ENCODE data around the gene PPFIA4. TPM values are rescaled to one million over a fixed set of nuclear protein-coding genes. Genes with fewer than 3 reads are reported as not detected.
"Not testable (repeated sequence)": the region's sequence is repeated elsewhere in the genome, so short reads cannot be mapped to it uniquely, and the experiment has no call there.

Gene PPFIA4
- total RNA-seq, 1 experiment from 2014 or later = 3.0 TPM

DNA sequence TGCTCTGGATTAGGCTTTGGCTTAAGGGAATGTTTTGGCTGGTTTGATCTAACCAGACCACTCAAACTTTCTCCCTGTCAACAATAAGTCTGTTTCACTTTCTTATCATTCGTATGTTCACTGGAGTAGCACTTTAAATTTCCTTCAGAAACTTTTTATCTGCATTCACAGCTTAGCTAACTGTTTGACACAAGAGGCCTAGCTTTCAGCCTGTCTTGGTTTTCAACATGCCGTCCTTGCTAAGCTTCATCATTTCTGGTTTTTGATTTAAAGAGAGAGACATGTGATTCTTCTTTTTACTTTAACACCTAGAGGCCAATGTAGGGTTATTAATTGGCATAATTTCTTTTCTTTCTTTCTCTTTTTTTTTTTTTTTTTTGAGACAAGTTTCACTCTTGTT lies 44.4 kb upstream of the PPFIA4 start:
- no TSS peak for BruUV-seq (replicated peaks)
- no peak overlapping the region for H3K27ac ChIP-seq (ENCODE audit: low read depth, low read length, poor library complexity, severe bottlenecking)
- intact Hi-C loops (cut with micrococcal nuclease; ENCODE audit: unreplicated experiment) = no loop called here
- no peaks in the 10 kb centered on the region for H3K4me1 ChIP-seq (ENCODE audit: insufficient read depth, low read length, poor library complexity, severe bottlenecking)
- no peaks in the 10 kb centered on the region for H3K9me3 ChIP-seq (ENCODE audit: low read depth, low read length, poor library complexity, severe bottlenecking)
- no peak for TF ChIP-seq EZH2 (IDR thresholded peaks at IDR 0.05; ENCODE audit: borderline replicate concordance, low read depth, low read length, poor library complexity, severe bottlenecking)
- TF ChIP-seq, protein P1, sequence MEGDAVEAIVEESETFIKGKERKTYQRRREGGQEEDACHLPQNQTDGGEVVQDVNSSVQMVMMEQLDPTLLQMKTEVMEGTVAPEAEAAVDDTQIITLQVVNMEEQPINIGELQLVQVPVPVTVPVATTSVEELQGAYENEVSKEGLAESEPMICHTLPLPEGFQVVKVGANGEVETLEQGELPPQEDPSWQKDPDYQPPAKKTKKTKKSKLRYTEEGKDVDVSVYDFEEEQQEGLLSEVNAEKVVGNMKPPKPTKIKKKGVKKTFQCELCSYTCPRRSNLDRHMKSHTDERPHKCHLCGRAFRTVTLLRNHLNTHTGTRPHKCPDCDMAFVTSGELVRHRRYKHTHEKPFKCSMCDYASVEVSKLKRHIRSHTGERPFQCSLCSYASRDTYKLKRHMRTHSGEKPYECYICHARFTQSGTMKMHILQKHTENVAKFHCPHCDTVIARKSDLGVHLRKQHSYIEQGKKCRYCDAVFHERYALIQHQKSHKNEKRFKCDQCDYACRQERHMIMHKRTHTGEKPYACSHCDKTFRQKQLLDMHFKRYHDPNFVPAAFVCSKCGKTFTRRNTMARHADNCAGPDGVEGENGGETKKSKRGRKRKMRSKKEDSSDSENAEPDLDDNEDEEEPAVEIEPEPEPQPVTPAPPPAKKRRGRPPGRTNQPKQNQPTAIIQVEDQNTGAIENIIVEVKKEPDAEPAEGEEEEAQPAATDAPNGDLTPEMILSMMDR (conservative IDR thresholded peaks at IDR 0.05; ENCODE audit: low read depth, low read length) = no peak
- peaks cover 5% of the 10 kb centered on the region for H3K27me3 ChIP-seq (replicated peaks; ENCODE audit: insufficient read depth, low read depth, low read length, poor library complexity)
- no peak for DNase-seq (ENCODE audit: low spot score)
- ChIA-PET CTCF (interaction anchor here (0.7 kb wide), 1 partner anchor 280 kb away, joined by 5 read pairs; no protein-coding TSS in a partner anchor), POLR2A (ENCODE audit: low non-redundant PET) (no interaction called here)
- H3K36me3 ChIP-seq (ENCODE audit: insufficient read depth, low read length, poor library complexity, severe bottlenecking) = no peaks in the 10 kb centered on the region
- H3K4me3 ChIP-seq (ENCODE audit: low read depth, low read length, poor library complexity, severe bottlenecking) = no peak overlapping the region

DNA sequence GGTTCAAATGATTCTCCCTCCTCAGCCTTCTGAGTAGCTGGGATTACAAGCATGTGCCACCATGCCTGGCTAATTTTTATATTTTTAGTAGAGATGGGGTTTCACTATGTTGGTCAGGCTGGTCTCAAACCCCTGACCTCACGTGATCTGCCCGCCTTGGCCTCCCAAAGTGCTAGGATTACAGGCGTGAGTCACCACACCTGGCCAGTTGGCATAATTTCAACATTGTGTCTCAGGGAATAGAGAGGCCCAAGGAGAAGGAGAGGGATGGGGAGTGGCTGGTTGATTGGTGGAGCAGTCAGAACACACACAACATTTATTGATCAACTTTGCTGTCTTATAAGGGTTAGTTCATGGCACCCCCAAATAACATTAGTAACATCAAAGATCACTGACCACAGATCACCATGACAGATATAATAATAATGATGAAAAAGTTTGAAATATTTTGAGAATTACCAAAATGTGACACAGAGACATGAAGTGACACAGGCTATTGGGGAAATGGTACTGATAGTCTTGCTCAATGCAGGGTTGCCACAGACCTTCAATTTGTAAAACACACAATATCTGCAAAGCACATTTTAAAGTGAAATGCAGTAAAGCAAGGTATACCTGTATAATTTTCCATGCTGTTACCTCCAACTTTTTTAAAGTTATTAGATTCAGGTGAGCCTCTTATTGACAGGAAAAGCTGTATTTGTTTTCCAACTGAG lies 43.4 kb upstream of the PPFIA4 start:
- CTCF ChIA-PET = no interaction called here
- Histone ChIP-seq H3K27ac (ENCODE audit: low read depth, low read length, poor library complexity, severe bottlenecking) (no peak overlapping the region), H3K4me3 (ENCODE audit: low read depth, low read length, poor library complexity, severe bottlenecking) (no peak overlapping the region), H3K36me3 (ENCODE audit: insufficient read depth, low read length, poor library complexity, severe bottlenecking) (no peaks in the 10 kb centered on the region), H3K4me1 (ENCODE audit: insufficient read depth, low read length, poor library complexity, severe bottlenecking) (no peaks in the 10 kb centered on the region), H3K9me3 (ENCODE audit: low read depth, low read length, poor library complexity, severe bottlenecking) (no peaks in the 10 kb centered on the region), H3K27me3 (replicated peaks; ENCODE audit: insufficient read depth, low read depth, low read length, poor library complexity) (peaks cover 5% of the 10 kb centered on the region)
- no peak for DNase-seq (ENCODE audit: low spot score)
- TF ChIP-seq, protein P1 (conservative IDR thresholded peaks at IDR 0.05; ENCODE audit: low read depth, low read length) = no peak
- TF ChIP-seq EZH2 (IDR thresholded peaks at IDR 0.05; ENCODE audit: borderline replicate concordance, low read depth, low read length, poor library complexity, severe bottlenecking) = no peak
- BruUV-seq (replicated peaks) = no TSS peak
- POLR2A ChIA-PET (ENCODE audit: low non-redundant PET) = no interaction called here
- intact Hi-C loops (cut with micrococcal nuclease; ENCODE audit: unreplicated experiment) = no loop called here

DNA sequence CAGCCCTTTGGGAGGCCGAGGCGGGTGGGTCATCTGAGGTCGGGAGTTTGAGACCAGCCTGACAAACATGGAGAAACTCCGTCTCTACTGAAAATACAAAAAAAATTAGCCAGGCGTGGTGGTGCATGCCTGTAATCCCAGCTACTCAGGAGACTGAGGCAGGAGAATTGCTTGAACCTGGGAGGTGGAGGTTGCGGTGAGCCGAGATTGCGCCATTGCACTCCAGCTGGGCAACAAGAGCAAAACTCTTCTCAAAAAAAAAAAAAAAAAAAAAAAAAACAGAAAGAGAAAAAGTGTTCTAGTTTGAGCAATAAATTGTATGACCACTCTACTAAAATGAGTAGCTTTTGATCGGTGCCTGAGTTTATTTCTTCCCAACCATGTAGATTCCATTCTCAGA lies 40.2 kb upstream of the PPFIA4 start:
- DNase-seq (ENCODE audit: low spot score); intact Hi-C loops (cut with micrococcal nuclease; ENCODE audit: unreplicated experiment); BruUV-seq (replicated peaks); H3K4me1 ChIP-seq (ENCODE audit: insufficient read depth, low read length, poor library complexity, severe bottlenecking); H3K4me3 ChIP-seq (ENCODE audit: low read depth, low read length, poor library complexity, severe bottlenecking); POLR2A ChIA-PET (ENCODE audit: low non-redundant PET); H3K27ac ChIP-seq (ENCODE audit: low read depth, low read length, poor library complexity, severe bottlenecking); H3K9me3 ChIP-seq (ENCODE audit: low read depth, low read length, poor library complexity, severe bottlenecking); H3K27me3 ChIP-seq (replicated peaks; ENCODE audit: insufficient read depth, low read depth, low read length, poor library complexity); CTCF ChIA-PET; H3K36me3 ChIP-seq (ENCODE audit: insufficient read depth, low read length, poor library complexity, severe bottlenecking): not testable (repeated sequence)

DNA sequence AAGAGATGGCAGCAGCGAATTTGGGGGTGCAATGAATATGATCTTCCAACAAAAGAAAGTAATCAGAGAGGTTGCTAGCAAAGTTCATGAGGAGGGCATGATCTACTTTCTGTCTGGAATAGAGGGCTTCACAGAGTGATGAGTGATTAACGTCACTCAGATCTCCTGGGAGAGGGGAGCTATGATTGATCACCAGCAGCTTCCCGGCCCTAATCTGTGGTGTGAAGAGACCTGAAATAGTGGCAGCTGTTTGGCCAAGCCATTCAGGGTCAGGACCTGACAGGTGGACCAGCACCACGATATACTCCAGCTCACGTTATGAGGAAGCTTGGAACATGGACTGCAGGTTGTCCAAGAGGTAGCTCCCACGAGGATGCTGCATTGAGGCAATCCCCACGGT lies 39.0 kb upstream of the PPFIA4 start:
- DNase-seq (ENCODE audit: low spot score) = no peak
- Histone ChIP-seq H3K36me3 (ENCODE audit: insufficient read depth, low read length, poor library complexity, severe bottlenecking) (no peaks in the 10 kb centered on the region), H3K9me3 (ENCODE audit: low read depth, low read length, poor library complexity, severe bottlenecking) (no peaks in the 10 kb centered on the region), H3K4me3 (ENCODE audit: low read depth, low read length, poor library complexity, severe bottlenecking) (no peak overlapping the region), H3K27ac (ENCODE audit: low read depth, low read length, poor library complexity, severe bottlenecking) (no peak overlapping the region), H3K27me3 (replicated peaks; ENCODE audit: insufficient read depth, low read depth, low read length, poor library complexity) (peaks cover 16% of the 10 kb centered on the region), H3K4me1 (ENCODE audit: insufficient read depth, low read length, poor library complexity, severe bottlenecking) (no peaks in the 10 kb centered on the region)
- intact Hi-C loops (cut with micrococcal nuclease; ENCODE audit: unreplicated experiment) = no loop called here
- POLR2A ChIA-PET (ENCODE audit: low non-redundant PET) = no interaction called here
- CTCF ChIA-PET = interaction anchor here (0.8 kb wide), 1 partner anchor 161 kb away, joined by 4 read pairs; no protein-coding TSS in a partner anchor
- no peak for TF ChIP-seq EZH2 (IDR thresholded peaks at IDR 0.05; ENCODE audit: borderline replicate concordance, low read depth, low read length, poor library complexity, severe bottlenecking)
- TF ChIP-seq, protein P1 (conservative IDR thresholded peaks at IDR 0.05; ENCODE audit: low read depth, low read length) = no peak
- BruUV-seq (replicated peaks) = no TSS peak

Data from A673 (cell line).